ENCODE data around the gene HLTF. TPM values are rescaled to one million over a fixed set of nuclear protein-coding genes. Genes with fewer than 3 reads are reported as not detected.
"Not testable (repeated sequence)": the region's sequence is repeated elsewhere in the genome, so short reads cannot be mapped to it uniquely, and the experiment has no call there.

The HLTF gene
- 89.6 and 92.8 TPM in 2 replicates for total RNA-seq (2014; rRNA removed; shearing (Covaris generic))

DNA sequence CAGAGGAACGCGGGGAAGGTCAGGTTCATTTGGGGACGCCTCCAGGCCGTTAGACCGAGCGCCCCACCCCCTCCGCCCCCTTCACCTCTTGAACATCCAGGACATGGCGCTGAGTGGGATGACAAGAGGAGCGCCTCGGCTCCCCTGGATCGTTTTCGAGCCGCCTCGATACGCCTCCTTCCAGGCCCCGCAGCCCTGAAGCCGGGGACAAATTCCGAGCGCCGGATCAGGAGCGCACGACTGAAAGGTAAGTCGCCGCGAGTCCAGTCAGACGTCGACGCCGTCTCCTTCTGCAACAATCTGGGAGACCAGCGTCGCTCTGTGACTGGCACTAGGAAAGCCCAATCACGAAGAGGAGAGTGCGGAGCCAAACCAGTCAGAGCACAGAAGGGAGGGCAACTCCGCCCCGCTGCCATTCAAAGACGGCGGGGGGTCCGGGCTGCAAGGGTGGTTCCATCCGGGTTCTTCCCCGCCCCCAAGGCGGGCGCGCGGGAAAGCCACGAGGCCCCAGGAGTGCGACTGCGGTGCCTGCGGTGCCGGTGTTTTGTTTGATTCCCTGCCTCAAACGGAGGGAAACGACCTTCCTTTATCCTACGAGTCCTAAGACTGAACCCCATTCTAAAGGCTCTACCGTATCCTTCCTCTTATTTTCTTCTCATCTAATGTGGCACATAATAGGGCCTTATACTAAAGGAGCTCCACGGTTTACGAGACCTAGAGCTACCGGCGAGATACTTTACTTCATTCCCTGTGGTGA, at the start of gene HLTF:
TSS of gene HLTF (minus strand) at position 302 of the 757 bp plus-strand sequence. CDS start at position 105, 197 bp downstream.
- peak; percentile 99 for DNase-seq (ENCODE audit: low read depth)

GRCh38 chr3:149134575-149134974, 48.2 kb upstream of the HLTF start:
- DNase-seq (ENCODE audit: low read depth) = peak; percentile 15

DNA sequence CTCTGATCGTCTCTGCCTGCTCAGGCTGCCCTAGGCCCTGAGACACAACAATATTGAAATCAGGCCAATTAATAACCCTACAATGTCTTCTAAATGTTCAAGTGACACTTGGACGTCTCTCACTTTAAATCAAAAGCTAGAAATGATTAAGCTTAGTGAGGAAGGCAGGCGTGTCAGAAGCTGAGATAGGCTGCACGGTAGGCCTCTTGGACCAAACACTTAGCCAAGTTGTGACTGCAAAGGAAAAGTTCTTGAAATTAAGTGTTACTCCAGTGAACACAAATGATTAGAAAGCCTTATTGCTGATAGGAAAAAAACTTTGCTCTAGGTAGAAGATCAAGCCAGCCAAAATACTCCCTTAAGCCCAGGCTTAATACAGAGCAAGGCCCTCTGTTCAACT, 45.3 kb upstream of the HLTF start:
- DNase-seq (ENCODE audit: low read depth) = no peak

GRCh38 chr3:149129326-149130205, 43.2 kb upstream of the HLTF start, which contains the start of gene HPS3:
HPS3 (plus strand) TSS chr3:149129638; CDS start chr3:149129724, 86 bp downstream.
- DNase-seq (ENCODE audit: low read depth) = peak; percentile 93

DNA sequence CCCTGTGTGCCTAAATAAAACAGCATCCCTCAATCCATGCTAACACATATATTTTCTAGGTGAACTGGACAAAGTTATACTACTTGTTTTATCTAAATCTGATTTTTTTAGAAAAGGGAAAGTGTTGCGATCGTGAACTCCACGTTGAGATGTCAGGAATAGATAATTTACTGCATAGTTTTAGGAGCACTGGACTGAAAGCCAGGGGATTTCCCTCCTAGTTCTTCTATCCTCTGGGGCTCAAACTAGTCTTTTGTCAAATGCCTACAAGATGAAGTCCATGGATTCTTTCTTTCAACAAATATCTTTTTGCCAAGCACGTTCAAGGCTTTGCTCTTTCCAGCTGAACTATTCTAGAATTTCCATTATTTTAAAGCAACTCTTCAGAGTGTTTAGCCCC, 42.5 kb upstream of the HLTF start:
- peak; percentile 15 for DNase-seq (ENCODE audit: low read depth)

- DNase-seq (ENCODE audit: low read depth) = no peak
Observed at GRCh38 chr3:149122721-149123578, 36.6 kb upstream of the HLTF start.

DNA sequence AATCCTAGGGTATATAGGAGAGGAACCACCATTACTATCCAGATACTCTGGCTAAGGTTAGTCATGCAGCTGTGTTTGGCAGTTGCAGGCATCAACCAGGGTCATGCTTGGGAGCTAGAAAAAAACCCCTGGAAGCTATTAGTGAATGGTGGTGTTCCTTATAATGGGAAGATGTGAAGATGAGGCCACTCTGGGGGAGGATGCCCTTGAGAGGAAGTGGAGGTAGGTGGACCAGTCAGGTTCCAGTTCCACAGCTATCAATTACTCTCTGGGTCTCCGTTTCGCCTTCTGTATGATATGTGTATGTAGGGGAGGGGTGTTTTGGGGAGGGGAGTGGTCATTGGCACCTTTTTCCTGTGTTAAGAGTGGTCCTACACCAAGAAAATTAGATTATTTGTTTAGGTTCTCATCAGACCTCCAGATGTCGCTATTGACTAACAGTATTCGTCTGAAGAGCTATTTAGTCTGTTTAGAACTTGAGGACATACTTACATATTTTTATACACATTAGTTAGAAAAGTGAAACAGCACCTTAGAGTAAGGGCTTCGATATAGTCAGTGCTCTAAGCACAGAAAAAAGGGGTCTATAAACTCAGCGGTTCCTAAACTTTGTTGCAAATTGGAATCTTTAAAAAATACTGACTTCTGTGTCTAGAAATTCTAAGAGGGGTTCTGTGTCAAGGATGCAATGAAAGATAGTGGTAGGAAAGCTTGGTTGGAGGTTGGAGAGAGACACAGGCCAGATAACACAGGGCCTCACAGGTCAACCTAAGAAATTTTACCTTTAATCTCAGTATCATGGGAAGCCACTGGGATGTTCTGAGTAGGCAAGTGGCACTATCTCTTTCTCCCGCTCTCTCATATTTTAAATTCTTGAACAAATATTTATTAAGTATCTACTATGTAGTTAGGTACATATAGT, 34.0 kb upstream of the HLTF start:
- DNase-seq (ENCODE audit: low read depth) = peak; percentile 65

DNA sequence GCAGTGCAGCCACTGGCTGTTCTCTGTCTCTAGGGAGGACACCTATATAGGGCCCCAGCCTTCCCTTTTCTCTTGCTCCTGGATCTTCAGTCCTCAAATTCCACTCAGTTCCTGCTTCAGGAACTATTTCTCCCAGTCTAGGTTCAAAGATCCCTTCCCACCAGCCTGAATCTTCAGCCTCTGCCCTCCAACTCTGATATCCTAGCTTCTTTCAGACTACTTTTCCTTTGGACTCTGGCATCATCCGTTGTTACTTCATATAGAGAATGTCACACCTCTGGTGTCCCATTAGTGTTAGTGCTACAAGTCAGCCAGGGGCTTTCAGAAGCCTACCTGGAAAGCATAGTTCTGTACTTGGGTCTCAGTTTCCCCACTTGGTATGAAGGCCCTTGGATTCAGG, 33.1 kb upstream of the HLTF start:
- DNase-seq (ENCODE audit: low read depth) = no peak

DNA sequence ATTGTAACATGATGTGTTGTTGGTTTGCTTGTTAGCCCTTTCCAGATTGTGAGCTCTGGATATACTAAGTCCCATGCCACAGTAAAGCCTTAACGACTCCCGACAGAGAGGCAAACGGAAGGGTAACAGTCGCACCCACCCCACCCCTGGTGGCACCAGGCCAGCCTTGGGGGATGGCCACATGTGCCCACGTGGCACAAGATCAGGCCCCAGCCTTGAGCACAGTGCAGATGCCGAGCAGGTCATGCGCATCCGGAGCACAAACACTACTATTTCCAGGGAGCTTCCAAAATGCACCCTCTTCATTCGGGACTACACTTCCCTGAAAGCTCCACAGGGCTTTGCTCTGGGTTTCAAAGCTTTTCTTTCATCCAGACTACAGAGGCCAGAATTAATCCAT, 32.4 kb upstream of the HLTF start:
- DNase-seq (ENCODE audit: low read depth) = no peak

DNA sequence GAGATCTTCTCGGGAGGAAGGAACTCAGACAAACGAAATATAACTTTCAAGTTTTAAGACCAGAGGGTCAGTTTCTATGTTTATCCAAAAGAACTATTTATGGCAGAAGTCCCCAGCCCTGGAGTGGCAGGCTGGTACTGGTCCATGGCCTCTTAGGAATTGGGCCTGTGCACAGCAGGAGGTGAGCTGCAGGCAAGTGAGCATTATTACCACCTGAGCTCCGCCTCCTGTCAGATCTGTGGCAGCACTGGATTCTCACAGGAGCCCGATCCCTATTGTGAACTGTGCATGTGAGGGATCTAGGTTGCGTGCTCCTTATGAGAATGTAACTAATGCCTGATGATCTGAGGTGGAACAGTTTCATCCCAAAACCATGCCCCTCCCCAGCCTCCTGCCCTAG, 28.8 kb upstream of the HLTF start:
- DNase-seq (ENCODE audit: low read depth) = no peak

- no peak for DNase-seq (ENCODE audit: low read depth)
Observed at GRCh38 chr3:149114458-149114857, 28.1 kb upstream of the HLTF start.

DNA sequence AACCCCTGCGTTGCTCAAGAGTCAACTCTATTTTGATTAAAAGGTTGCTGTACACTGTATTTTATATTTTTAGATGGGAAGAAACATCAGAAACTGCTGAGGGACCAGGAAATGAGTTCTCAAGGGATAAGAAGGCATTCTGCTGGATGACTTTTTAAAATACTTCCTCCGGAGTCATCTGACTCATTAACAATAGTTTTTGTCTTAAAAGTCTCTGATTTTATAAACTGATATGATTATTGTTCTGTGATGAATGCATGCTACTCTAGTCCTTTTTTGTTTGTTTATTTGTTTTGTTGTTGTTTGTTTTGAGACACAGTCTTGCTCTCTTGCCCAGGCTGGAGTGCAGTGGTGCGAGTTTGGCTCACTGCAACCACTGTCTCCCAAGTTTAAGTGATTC, 18.2 kb upstream of the HLTF start:
- no peak for DNase-seq (ENCODE audit: low read depth)

DNA sequence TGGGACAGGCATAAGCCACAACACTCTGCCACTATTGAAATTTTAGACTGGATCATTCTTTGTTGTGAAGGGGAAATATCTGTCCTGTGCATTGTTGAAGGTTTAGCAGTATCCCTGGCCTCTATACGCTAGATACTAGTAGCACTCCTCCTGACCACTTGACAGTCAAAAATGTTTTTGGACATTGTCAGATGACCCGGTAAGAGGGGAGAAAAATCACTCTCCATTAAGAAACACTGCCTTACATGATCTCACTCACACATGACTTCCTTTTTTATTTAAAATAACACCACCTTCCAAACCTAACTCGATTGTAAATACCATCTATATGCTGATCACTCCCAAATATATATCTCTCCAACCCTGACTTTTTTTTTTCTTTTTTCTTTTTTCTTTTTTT, 15.3 kb upstream of the HLTF start:
- DNase-seq (ENCODE audit: low read depth) = no peak

DNA sequence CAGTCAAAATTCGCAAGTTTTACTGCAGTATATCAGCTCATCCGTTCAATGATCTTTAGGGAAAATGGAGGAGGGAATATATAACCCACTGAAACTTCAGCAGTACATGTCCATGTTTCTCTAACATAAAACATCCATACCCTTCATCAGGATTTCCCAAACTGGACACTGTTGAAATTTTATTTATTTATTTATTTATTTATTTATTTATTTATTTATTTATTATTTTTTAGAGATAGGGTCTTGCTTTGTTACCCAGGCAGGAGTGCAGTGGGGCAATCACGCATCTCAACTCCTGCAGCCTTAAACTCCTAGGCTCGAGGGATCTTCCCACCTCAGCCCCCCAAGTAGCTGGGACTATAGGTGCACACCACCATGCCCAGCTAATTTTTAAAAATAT, 14.8 kb upstream of the HLTF start:
- no peak for DNase-seq (ENCODE audit: low read depth)

- DNase-seq (ENCODE audit: low read depth) = not testable (repeated sequence)
Observed at GRCh38 chr3:149097987-149098386, 11.7 kb upstream of the HLTF start.

- no peak for DNase-seq (ENCODE audit: low read depth)
Observed at GRCh38 chr3:149095487-149095886, 9.2 kb upstream of the HLTF start.

DNA sequence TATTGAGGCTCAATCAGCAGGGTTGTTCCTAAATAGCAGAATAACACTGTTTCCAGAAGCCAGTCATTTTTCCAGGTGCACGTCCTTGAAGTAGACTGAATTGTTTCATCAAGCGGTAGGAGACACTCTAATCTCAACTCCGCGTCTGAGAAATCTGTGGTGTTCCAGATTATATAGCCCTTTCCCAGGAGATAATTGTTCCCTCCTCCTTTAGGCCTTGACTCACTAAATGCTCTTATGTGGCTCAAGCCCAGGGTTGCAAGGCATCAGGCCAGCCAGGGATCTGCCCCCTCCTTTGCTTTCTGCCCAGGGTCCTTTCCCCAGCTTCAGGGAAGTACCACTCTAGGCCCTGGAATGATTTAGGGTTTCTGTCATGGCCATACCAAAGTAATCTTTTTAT, 5.7 kb upstream of the HLTF start:
- DNase-seq (ENCODE audit: low read depth) = no peak

DNA sequence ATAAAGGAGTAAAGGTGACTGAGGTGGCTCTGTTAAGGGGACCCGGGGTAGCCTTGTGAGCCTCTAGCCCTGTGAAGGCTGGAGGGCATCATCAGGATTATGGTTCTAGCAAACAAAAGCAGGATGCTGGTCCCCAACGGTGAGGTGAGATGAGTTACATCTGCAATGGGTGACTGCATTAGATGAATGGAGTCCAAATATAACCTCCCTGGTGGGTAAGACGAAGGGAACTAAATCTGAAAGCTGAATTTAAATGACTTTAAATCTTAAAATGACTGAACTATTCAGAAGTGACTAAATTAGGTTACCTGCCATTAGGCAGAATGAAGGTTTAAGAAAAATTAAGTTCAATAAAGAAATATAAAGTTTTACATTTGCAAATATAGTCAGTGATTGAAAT, 4.6 kb upstream of the HLTF start:
- no peak for DNase-seq (ENCODE audit: low read depth)

GRCh38 chr3:149090461-149090860, 4.1 kb upstream of the HLTF start:
- no peak for DNase-seq (ENCODE audit: low read depth)

DNA sequence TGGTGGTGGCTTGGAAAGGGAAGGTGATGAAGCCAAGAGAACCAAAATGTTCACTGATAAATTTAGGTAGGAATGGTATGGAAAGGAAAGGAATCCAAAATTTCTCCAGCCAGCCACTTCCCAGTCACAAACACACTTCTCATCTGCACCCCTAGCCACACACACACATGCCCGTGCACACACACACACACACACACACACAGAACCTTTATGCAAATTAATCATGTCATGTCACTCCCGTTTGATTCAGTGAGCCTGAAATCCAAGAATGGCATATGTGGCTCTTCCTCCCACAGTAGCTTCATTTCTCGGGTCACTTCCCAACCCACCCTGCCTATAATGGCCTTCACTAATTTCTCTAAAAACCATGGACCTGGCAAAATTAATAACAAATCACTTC, 3.1 kb upstream of the HLTF start:
- DNase-seq (ENCODE audit: low read depth) = no peak

- no peak for DNase-seq (ENCODE audit: low read depth)
Observed at GRCh38 chr3:149087208-149087607, 875 bp upstream of the HLTF start.

Data from RPMI7951 (cell line).